ENCODE measurements around the gene IL5RA.

Gene IL5RA

GRCh38 chr3:3109407-3110298 is 521 bp downstream of the IL5RA start:
- no peak for DNase-seq (ENCODE audit: low read depth)
- TF ChIP-seq CTCF (conservative IDR thresholded peaks at IDR 0.05; ENCODE audit: control insufficient read depth, insufficient read depth, low read depth, low read length): no peak
- H3K4me3 ChIP-seq (ENCODE audit: control insufficient read depth, low read depth, low read length): no peak overlapping the region

GRCh38 chr3:3107858-3108257 is 2.3 kb downstream of the IL5RA start:
- TF ChIP-seq CTCF (conservative IDR thresholded peaks at IDR 0.05; ENCODE audit: control insufficient read depth, insufficient read depth, low read depth, low read length): no peak
- H3K4me3 ChIP-seq (ENCODE audit: control insufficient read depth, low read depth, low read length): no peak overlapping the region
- DNase-seq (ENCODE audit: low read depth): no peak

GRCh38 chr3:3107181-3107580 is 3.0 kb downstream of the IL5RA start:
- H3K4me3 ChIP-seq (ENCODE audit: control insufficient read depth, low read depth, low read length): no peak overlapping the region
- no peak for TF ChIP-seq CTCF (conservative IDR thresholded peaks at IDR 0.05; ENCODE audit: control insufficient read depth, insufficient read depth, low read depth, low read length)
- DNase-seq (ENCODE audit: low read depth): no peak

GRCh38 chr3:3105815-3106214 is 4.4 kb downstream of the IL5RA start:
- no peak for TF ChIP-seq CTCF (conservative IDR thresholded peaks at IDR 0.05; ENCODE audit: control insufficient read depth, insufficient read depth, low read depth, low read length)
- no peak for DNase-seq (ENCODE audit: low read depth)
- H3K4me3 ChIP-seq (ENCODE audit: control insufficient read depth, low read depth, low read length): no peak overlapping the region

- TF ChIP-seq CTCF (conservative IDR thresholded peaks at IDR 0.05; ENCODE audit: control insufficient read depth, insufficient read depth, low read depth, low read length): no peak
- H3K4me3 ChIP-seq (ENCODE audit: control insufficient read depth, low read depth, low read length): no peak overlapping the region
- no peak for DNase-seq (ENCODE audit: low read depth)
These were observed 4.9 kb downstream of the IL5RA start for GRCh38 chr3:3105246-3105645.

GRCh38 chr3:3102751-3103150 is 7.4 kb downstream of the IL5RA start:
- DNase-seq (ENCODE audit: low read depth): no peak
- no peak for TF ChIP-seq CTCF (conservative IDR thresholded peaks at IDR 0.05; ENCODE audit: control insufficient read depth, insufficient read depth, low read depth, low read length)
- H3K4me3 ChIP-seq (ENCODE audit: control insufficient read depth, low read depth, low read length): no peak overlapping the region
